T-helper 1 cell (primary cell): ENCODE data around the gene EHD2.
"Not testable (repeated sequence)": the region's sequence is repeated elsewhere in the genome, so short reads cannot be mapped to it uniquely, and the experiment has no call there.

Experiments used
- DNase-seq, 5 donors: peaks; one replicate each; pipeline ENCODE4 v3.0.0-alpha.2; 2012 to 2020
- total RNA-seq, 4 donors: gene quantifications; one replicate each; lab custom pipeline; 2026; lab: John Stamatoyannopoulos, UW

Gene EHD2, protein sequence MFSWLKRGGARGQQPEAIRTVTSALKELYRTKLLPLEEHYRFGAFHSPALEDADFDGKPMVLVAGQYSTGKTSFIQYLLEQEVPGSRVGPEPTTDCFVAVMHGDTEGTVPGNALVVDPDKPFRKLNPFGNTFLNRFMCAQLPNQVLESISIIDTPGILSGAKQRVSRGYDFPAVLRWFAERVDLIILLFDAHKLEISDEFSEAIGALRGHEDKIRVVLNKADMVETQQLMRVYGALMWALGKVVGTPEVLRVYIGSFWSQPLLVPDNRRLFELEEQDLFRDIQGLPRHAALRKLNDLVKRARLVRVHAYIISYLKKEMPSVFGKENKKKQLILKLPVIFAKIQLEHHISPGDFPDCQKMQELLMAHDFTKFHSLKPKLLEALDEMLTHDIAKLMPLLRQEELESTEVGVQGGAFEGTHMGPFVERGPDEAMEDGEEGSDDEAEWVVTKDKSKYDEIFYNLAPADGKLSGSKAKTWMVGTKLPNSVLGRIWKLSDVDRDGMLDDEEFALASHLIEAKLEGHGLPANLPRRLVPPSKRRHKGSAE
- total RNA-seq, result 0 to 0.08 (median 0) reads per million in 4 donors

DNA sequence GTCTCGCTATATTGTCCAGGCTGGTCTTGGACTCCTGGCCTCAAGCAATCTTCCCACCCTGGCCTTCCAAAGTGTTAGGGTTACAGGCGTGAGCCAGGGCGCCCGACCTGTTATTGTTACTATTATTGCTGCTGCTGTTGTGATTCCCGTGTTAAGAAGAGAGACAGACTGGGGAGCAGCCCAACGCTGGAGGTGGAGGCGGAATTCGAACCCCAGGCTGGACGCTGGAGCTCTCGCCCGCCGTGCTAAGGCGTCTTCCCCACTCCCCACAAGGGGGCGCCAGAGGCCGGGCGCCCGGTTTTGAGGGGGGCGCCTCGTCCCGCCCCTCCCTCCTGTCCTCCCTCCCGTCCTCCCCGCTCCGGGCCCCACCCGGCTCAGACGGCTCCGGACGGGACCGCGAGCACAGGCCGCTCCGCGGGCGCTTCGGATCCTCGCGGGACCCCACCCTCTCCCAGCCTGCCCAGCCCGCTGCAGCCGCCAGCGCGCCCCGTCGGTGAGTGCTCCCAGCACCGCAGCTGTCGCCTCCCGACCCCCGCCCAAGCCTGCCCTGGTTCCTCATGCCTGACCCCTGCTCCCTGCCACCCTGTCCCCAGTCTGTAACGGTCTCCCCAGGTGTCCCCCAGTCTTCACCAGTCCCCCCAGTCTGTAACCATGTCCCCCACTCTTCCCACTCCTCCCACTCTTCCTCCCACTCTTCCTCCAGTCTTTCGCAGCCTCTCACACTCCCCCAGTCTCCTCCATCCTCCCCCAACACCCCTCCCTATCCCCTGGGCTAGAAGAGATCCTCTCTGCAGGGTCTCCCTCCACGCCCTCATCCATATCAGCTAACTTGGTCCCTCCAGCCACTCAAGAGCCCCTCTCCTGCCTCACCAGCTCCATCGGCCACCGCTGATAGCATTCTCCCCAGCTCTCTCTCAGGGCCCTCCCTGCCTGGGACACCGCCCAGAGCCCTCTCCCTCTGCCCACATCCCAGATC lies at the start of gene EHD2:
Gene EHD2, plus strand, starts transcription at position 377 of the 976 bp plus-strand sequence. CDS start 3,191 bp downstream, outside the sequence.
- DNase-seq, result peak in 1 of 5 donors; percentile 21

DNA sequence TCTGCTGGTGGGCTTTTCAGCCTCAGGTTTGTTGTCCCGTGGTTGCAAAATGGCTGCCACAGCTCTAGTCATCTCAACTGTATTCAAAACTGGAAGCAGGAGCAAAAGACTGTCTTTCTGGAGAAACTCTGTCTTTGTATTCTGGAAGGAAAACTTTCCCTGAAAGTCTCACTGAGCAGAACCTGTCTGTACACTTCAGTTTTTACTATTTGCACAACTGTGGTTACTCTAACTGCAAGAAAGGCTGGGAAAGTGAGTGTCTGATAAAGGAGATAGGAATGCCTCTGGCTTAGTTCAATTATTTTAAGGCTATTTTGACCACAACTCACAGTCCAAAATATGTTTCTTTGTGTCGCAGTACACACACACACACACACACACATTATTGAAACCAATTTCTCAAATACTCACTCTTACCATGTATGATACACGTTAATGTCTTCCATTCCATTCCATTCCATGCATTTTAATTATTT lies 49.7 kb upstream of the EHD2 start:
- DNase-seq, result no peak

DNA sequence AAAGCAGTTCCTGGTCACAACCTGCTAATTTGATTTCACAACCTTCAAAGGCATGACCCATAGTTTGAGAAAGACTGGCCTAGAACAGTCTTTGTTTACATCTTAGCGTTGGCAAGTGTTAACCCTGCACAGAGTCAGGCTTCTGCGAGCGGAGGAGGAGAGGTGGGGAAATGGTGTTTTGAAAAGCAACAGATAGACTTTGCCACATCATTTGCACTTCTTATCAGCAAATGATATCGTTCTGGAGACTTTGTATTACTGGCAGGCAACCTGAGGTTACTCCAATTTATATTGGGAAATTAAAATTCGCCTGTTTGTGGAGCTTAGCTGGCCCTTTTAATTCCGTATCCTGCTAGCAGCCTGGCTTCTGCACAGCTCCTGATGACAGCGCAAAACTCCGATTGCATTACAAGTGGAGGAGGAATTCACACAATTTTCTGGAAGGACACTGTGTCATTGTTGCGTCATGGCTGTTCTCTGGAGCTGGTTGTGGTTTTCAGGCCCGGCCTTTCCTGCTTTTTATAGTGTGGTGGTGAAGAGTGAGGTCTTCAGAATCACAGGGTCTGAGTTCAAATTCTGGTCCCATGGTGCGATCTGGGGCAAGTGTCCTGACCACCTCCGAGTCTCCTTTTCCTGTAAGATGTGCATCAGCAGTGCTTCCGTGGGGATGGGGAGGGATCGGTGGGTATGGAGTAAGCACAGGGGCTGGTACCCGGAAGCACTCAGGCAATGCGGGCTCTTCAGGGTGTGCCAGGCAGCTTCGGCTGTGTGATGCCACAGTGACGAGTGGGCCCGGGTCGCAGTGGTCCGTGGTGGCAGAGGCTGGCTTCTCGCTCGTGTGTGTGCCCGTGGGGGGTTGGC lies 49.1 kb upstream of the EHD2 start:
- no peak for DNase-seq

- not testable (repeated sequence) for DNase-seq
Measured at GRCh38 chr19:47668556-47668955, 44.7 kb upstream of the EHD2 start.

DNA sequence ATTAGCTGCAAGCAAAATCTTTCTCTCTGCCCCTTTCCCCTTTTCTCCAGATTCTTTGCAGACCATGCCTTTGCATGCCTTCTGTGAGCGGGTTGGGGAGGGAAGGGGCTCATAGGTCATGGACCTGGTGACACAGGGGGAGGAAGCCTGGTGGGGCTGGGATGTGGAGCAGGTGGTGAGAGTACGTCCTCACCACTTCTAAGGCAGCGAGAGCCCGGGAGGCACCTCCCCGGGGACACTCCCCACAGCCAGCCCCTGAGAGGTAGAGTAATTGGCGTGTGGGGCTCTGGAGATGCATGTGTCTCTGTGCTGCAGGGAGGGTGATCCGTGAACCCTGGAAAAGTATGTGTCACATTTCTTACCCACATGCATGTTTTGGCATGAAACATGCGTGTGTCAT lies 42.5 kb upstream of the EHD2 start:
- DNase-seq, result no peak

- DNase-seq, result no peak
Measured at GRCh38 chr19:47671499-47671898, 41.7 kb upstream of the EHD2 start.

GRCh38 chr19:47673426-47673825 lies 39.8 kb upstream of the EHD2 start:
- DNase-seq, result no peak

GRCh38 chr19:47674548-47674947 lies 38.7 kb upstream of the EHD2 start:
- no peak for DNase-seq

GRCh38 chr19:47675271-47675670 lies 38.0 kb upstream of the EHD2 start:
- DNase-seq, result no peak

GRCh38 chr19:47675859-47676258 lies 37.4 kb upstream of the EHD2 start:
- no peak for DNase-seq

DNA sequence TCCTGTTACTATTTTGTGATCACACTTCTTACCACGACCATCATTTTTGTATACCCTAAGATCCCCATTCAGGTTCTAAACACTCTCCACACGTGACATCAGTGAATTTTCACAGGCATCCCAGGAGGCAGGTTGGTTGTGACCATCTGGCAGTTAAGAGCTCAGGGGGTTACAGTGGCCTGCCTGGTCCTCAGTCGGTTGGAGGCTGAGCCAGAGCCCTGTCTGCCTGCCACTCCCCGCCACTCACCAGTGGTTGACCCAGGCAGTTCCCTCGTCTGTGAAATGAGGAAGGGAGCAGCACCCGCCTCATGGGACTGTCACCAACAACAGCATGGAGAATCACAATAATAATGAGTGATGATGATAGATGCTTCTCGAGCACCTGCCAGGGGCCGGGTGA lies 36.4 kb upstream of the EHD2 start:
- no peak for DNase-seq

GRCh38 chr19:47679251-47679900 lies 33.8 kb upstream of the EHD2 start:
- DNase-seq, result no peak

DNA sequence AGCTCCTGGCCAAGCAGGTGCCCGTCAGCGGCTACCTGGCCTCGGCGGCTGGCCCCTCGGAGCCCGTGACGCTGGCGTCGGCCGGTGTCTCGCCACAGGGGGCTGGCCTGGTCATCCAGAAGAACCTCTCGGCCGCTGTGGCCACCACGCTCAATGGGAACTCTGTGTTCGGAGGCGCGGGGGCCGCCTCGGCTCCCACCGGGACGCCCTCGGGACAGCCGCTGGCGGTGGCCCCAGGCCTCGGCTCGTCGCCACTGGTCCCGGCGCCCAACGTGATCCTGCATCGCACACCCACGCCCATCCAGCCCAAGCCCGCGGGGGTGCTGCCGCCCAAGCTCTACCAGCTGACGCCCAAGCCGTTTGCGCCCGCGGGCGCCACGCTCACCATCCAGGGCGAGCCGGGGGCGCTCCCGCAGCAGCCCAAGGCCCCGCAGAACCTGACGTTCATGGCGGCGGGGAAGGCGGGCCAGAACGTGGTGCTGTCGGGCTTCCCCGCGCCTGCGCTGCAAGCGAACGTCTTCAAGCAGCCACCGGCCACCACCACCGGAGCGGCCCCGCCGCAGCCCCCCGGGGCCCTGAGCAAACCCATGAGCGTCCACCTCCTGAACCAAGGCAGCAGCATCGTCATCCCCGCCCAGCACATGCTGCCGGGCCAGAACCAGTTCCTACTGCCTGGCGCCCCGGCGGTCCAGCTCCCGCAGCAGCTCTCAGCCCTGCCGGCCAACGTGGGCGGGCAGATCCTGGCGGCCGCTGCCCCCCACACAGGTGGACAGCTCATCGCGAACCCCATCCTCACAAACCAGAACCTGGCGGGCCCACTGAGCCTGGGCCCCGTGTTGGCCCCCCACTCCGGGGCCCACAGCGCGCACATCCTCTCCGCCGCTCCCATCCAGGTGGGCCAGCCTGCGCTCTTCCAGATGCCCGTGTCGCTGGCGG lies 33.0 kb upstream of the EHD2 start:
- no peak for DNase-seq

GRCh38 chr19:47680858-47681332 lies 32.3 kb upstream of the EHD2 start:
- DNase-seq, result no peak

GRCh38 chr19:47681388-47681787 lies 31.8 kb upstream of the EHD2 start:
- no peak for DNase-seq

- no peak for DNase-seq
Measured at GRCh38 chr19:47681936-47682335, 31.3 kb upstream of the EHD2 start.

- DNase-seq, result no peak
Measured at GRCh38 chr19:47682939-47683338, 30.3 kb upstream of the EHD2 start.

DNA sequence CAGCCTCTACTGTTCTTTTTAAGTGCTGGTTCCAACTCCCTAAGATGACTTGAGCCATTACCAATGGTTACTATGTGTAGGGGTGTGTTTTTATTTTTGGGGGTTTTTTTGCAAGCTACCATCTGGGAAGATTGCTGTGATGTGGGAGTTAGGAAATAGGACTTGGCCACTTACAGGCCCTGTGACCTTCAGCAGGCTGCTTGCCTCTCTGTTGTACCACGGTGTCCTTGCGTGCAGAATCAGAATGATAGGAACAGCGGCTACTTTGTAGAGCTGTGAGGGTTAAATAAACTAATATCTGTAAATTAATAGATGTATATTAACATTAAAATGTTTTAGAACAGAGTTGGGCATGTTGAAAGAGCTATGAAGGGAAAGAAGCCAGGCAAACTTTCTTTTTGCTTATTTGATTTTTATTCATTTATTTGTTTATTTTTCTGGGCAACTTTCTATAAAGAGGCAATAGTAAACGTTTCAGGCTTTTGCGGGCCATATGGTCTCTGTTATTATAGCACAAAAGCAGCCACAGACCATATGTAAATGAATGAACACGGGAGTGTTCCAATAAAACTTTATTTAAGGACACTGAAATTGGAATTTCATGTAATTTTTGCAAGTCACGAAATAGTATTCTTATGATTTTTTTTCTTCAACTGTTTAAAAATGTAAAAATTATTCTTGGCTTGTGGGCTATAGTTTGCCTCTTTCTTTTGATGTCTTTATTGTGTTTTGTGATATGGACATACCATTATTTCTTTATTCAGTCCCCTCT lies 26.4 kb upstream of the EHD2 start:
- DNase-seq, result no peak

GRCh38 chr19:47687906-47688305 lies 25.3 kb upstream of the EHD2 start:
- no peak for DNase-seq
